HG02870 (cell line): ENCODE results near the gene BRINP2.

Source experiments
- ATAC-seq: cut with Tn5 transposase; IDR thresholded peaks from one replicate; pipeline ENCODE4 v1.9.1; 2021; ENCODE audit warnings: mild to moderate bottlenecking, moderate library complexity; ENCODE audit not compliant: unreplicated experiment

BRINP2 gene

DNA sequence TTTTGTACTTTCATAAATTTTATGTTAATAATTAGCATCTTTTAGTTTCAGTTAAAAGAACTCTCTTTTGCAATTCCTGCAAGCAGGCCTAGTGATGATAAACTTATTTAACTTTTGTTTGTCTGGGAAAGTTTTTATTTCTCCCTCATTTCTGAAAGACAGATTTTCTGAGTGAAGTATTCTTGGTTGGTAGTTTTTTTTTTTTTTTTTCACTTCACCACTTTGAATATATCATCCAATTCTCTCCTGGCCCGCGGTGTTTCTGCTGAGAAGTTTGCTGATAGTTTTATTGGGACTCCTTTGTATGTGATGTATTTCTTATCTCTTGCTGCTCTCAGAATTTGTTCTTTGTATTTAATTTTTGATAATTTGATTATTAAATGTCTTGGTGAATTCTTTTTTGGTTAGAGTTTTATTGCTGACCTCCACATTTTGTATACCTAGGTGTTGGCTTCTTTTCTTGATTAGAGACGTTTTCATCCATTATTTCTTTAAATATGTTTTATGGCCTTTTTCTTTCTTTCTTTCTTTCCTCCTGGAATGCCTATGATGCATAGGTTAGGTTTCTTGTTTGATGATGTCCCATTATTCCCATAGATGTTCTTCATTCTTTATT, 45.9 kb downstream of the BRINP2 start:
- no peak for ATAC-seq

DNA sequence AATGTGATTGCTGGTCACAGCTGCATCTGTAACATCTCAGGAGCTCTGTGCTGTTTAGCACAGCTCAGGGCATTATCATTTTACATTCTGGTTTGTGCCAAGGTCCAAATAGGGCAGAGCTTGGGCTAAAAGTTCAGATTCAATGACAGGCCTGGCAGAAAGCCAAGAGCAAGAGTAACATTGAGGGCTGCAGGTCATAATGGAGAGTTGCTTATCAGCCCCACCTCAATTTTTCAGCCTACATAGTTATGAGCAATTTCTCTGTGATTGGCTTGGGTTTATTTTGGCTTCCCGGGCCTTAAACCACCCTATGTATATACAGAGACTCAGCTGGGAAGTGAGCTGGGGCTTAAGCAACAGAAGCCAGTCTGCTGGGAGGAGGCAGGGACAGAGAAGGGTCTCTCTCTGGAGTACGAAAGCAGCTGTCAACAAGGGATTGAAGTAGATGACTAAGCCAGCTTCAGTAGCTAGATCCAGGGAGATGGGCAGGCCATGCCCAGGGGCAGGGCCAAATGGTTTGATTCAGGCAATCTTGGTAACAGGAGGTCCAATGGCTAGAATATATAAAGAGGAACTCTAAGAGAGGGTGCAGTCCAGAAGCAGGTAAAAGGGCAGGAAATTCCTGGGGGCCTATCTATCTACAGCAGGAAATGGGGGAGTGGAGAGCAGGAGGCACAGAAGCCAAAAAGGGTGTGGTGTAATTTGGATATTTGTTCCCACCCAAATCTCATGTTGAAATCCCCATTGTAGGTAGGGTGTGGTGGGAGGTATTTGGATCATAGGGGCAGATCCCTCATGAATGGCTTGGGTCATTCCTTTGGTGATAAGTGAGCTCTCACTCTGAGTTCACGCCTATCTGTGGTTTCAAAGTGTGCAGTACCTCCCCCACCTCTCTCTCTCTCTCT, 49.0 kb downstream of the BRINP2 start:
- ATAC-seq = no peak

GRCh38 chr1:177223359-177223758, 52.6 kb downstream of the BRINP2 start:
- ATAC-seq = no peak

DNA sequence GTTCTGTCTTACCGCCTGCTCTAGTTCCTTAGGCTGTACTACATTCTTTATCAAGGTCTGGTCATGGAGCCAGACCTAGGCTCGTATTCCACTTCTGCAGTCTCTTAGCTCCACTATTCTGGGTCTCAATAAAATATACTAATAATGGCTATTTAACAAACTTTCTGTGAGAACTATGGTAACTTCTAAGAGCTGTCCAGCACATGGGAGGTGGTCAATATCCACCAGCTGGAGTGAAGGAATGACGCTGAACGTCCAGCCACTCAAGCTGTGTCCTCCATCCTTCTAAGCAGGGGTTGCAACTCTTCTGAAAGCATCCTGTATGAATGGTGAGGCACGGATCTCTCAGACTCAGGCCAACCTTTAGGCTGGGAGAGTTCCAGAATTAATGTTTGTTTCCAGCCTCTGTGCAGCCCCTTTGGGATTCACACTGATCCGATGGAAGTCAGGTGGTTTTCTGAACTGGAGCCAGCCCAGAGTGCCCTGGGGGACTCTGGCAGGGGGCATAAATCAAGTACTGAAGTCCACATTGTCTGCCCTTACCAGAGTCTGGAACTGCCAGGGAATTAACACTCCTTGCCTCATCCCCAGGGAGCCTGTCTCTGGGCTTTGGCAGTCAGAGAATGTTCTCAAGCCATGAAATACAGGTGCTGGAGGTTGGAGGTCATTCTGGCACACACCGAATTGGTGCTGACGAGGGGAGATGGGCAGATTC, 57.4 kb downstream of the BRINP2 start:
- no peak for ATAC-seq

DNA sequence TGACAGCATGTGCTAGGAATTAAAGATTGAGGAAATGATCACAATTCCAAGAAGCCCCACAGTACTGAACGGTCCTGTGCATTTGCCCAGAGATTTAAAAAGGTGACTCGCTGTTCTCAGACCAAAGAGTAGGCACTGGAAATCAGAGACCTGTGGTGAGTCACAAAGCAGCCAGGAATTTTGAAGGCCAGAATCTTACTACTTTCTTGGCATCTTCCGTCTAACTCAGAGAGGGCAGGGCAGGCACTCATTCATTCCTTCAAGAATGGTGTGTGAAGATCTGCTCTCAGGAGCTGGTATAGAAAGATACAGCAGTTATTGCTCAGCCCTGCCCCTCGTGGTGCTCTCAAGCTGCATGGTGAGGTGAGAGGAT, 57.9 kb downstream of the BRINP2 start:
- ATAC-seq = no peak

DNA sequence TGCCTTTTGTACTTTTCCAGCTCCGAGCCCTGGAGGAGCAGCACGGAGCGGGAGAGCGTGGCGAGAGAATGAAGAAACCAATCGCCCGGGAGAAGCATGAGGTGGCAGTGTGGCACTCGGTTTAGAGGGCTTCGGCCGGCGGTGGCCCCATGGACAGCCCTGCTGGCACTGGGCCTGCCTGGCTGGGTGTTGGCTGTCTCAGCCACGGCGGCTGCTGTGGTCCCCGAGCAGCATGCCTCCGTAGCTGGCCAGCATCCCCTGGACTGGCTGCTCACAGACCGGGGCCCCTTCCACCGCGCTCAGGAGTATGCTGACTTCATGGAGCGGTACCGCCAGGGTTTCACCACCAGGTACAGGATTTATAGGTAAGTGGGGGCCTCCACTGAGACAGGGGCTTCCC, 59.0 kb downstream of the BRINP2 start:
- ATAC-seq = no peak

GRCh38 chr1:177230228-177231016, 59.7 kb downstream of the BRINP2 start:
- ATAC-seq = no peak

DNA sequence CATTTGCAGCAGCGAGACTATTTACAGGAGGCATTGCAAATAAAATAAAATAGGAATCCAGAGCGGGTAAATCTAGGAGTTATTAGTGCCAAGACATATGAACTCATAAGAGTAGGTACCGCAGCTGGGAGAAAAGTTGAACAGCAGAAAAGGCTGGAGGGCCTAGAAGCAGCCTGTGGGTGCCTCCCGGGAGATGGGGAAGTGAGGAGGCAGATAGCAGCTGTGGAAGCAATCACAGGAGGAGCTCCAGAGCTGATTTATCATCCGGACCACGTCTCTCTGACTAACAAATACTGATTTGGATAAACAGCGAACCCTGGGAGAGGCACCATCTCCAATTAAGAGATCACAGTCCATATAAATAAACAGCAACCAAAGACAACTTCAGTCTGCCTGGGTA, 64.6 kb downstream of the BRINP2 start:
- no peak for ATAC-seq

DNA sequence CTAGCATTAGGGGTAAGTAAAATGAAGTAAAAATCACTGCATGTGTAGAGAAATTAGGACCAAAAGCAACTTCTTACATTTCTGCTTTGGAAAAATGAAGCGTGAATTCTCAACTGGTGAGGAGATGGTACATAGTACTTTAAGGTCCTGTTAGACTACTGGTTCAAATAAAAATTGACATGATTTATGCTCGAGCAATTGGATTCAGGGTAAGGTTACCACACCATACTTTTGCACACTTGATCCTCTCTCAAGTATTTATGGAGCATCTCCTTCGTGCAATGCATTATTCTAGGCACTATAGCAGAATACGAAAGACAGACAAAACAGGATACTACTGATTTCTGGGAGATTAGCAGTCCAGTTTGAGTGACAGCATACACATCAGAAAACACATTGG, 66.2 kb downstream of the BRINP2 start:
- no peak for ATAC-seq

- no peak for ATAC-seq
These were observed 68.2 kb downstream of the BRINP2 start for GRCh38 chr1:177238967-177239366.

DNA sequence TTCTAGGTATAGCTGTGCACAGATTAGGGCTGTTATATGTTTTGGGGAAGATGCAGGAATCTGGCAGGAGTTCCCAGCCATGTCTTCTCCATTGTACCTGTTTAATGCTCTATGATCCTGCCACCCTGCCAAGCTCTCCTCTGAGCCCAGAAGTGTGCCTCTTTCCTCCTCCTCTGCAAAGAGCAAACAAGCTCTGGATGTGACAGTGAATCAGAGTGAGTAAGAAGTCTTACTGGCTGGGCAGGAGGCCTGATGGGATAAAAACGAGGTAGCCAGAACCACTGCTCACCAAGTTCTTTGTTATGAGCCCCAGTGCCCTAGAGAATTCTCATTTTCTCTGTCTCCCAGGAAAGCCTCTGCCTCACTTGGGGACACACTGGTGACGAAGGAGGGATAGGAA, 69.0 kb downstream of the BRINP2 start:
- no peak for ATAC-seq

DNA sequence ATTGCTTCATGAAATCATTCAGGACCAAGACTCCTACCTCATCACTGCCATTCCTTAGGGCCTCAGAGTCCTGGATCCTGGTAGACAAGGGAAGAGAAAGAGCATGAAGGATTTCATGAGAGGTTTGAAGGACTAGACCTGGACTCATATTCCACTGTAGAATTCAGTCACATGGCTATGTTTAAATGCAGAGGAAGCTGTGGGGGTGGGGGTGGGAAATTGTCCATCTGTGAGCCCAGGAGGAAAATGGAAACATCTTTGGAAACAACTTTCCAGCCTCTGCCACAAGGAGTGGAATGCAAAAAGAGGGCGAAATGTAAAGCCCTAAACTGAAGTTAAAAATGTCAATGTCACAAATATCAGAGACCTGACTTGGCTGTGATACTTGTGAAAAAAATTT, 73.0 kb downstream of the BRINP2 start:
- ATAC-seq = no peak

DNA sequence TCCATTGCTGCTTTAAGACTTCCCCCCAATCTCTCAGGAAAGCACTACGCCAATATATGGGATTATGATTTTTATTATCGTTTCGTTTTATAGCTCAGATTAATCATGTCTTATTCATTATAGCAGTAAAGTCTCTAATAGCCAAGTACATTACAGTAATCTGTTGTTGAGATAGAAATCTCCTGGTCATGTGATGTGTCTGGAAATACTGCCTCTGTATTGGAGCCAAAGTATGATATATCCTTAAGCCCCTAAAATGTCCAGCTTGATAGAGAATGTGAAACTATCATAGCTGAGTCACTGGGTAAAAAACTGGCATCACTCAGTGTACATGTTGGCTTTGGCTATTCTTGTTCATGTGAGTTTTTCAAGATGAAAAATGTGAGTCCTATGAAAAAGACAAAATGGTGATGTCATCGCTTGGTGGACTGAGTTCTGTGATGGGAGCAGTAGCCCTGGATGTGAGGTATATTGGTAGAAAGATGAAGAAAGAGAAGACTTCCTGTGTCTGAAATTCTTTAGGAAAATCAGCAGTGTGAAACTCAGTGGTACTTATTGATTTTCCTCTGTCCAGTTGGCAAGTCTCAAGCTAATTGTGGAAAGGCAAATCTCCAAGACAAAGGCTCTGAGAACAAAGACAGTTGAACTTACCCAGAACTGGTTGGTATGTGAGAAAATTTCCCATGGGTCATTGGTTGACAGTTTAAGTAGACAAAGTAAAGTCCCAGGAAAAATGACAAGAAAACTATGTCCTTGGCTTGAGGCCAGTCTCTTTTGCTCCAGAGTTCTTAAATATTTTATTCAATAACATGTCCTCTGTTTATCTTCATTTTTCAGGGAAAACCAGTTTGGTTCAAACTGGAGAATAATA, 76.2 kb downstream of the BRINP2 start:
- no peak for ATAC-seq

DNA sequence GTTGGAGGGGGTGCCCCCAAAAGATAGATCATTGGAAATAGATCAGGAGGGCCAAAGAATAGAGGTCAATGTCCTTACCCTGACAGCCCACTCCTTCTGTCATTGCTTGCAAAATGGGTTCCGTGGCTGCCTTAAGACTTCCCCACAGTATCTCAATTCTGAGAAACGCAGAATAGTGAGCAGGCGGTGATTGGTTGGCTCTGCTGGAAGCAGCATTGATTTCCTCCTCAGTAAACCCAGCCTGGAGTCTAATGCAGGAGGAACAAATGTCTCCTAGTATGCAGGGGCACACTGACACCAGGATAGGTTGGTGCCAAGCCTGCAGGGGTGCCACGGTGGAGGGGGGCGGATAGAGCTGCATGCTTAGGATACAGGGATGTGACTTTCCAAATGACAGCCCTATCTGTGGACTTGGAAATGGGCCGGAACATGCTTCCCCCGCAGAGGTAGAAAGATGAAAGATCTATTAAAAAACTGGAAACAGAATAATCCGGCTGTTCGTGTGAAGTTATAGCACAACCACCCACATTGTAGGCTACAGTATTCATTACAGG, 76.9 kb downstream of the BRINP2 start:
- ATAC-seq = no peak

DNA sequence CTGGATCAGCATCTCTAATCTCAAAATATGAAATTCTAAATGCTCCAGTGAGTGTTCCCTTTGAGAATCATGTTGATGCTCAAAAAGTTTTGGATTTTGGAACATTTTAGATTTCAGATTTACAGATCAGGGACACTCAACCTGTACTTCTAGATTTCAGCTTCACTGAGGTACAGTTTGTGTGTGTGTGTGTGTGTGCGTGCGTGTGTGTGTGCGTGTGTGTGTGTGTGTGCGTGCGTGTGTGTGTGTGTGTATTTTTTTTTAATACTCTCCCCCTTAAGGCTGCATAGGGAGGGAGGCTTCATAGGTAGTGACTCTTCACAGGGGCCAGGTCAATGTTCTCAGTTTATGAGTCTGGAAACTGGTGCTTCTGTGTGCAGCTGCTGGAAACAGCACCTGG, 77.5 kb downstream of the BRINP2 start:
- no peak for ATAC-seq

GRCh38 chr1:177249231-177249630, 78.5 kb downstream of the BRINP2 start:
- ATAC-seq = no peak

DNA sequence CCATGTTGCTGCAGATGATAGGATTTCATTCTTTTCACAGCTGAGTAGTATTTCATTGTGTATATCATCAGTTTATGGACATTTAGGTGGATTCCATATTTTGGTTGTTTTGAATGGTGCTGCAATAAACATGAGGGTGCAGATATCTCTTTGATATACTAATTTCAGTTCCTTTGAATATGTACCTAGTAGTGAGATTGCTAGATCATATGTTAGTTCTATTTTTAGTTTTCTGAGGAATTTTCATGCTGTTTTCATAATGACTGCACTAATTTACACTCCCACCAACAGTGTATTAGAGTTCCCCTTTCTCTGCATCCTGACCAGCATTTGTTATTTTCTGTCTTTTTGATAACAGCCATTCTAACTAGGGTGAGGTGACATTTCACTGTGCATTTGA, 82.1 kb downstream of the BRINP2 start:
- ATAC-seq = no peak

- no peak for ATAC-seq
These were observed 84.7 kb downstream of the BRINP2 start for GRCh38 chr1:177255411-177255810.

- ATAC-seq = no peak
These were observed 85.7 kb downstream of the BRINP2 start for GRCh38 chr1:177256153-177257075.
